PC-3 (cell line): ENCODE results near the gene CDK5R1.

ENCODE experiments used
- EZH2 ChIP-seq: fragments of 300-600 bp; sonication (generic); IDR thresholded peaks from one replicate; pipeline ENCODE4 v1.6.1; 2017; ENCODE audit warnings: antibody characterized with exemption, mild to moderate bottlenecking, low read length; ENCODE audit not compliant: unreplicated experiment
- TF ChIP-seq, protein P1 (sequence below): fragments of 300-600 bp; sonication (generic); conservative IDR thresholded peaks from 2 replicates; pipeline ENCODE4 v1.5.1; 2017; ENCODE audit warnings: antibody characterized with exemption, low read depth, mild to moderate bottlenecking, low read length

GRCh38 chr17:32444301-32445073 is 42.3 kb upstream of the CDK5R1 start, which contains the start of gene PSMD11:
- no peak for TF ChIP-seq EZH2
- TF ChIP-seq, protein P1, sequence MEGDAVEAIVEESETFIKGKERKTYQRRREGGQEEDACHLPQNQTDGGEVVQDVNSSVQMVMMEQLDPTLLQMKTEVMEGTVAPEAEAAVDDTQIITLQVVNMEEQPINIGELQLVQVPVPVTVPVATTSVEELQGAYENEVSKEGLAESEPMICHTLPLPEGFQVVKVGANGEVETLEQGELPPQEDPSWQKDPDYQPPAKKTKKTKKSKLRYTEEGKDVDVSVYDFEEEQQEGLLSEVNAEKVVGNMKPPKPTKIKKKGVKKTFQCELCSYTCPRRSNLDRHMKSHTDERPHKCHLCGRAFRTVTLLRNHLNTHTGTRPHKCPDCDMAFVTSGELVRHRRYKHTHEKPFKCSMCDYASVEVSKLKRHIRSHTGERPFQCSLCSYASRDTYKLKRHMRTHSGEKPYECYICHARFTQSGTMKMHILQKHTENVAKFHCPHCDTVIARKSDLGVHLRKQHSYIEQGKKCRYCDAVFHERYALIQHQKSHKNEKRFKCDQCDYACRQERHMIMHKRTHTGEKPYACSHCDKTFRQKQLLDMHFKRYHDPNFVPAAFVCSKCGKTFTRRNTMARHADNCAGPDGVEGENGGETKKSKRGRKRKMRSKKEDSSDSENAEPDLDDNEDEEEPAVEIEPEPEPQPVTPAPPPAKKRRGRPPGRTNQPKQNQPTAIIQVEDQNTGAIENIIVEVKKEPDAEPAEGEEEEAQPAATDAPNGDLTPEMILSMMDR = peak; percentile 75
